Activated CD8-positive, alpha-beta memory T cell treated with anti-CD3 and anti-CD28 coated beads for 48 hours (primary cell): ENCODE data around the gene LYPD4.
"Not testable (repeated sequence)": the region's sequence is repeated elsewhere in the genome, so short reads cannot be mapped to it uniquely, and the experiment has no call there.

ENCODE experiments used
- DNase-seq, 3 experiments: peaks; one replicate each; pipeline ENCODE4 v3.0.0-alpha.2; 2020; ENCODE audit warnings: low read depth in 2 of 3, low spot score in 2 of 3

The LYPD4 gene

GRCh38 chr19:41875973-41876372 is 31.5 kb upstream of the LYPD4 start:
- DNase-seq = not testable (repeated sequence)

- no peak for DNase-seq
Observed at GRCh38 chr19:41872775-41873647, 28.5 kb upstream of the LYPD4 start.

- DNase-seq = no peak
Observed at GRCh38 chr19:41872384-41872774, 27.9 kb upstream of the LYPD4 start.

GRCh38 chr19:41871573-41872383 is 27.3 kb upstream of the LYPD4 start:
- peak in 1 of 3 experiments; percentile 59 for DNase-seq

- DNase-seq = no peak
Observed at GRCh38 chr19:41870401-41870873, 26.0 kb upstream of the LYPD4 start.

GRCh38 chr19:41869374-41869955 is 25.0 kb upstream of the LYPD4 start:
- DNase-seq = no peak

GRCh38 chr19:41868989-41869300 is 24.5 kb upstream of the LYPD4 start:
- DNase-seq = no peak

- no peak for DNase-seq
Observed at GRCh38 chr19:41868120-41868988, 23.9 kb upstream of the LYPD4 start.

GRCh38 chr19:41866284-41866683 is 21.8 kb upstream of the LYPD4 start:
- no peak for DNase-seq

- DNase-seq = no peak
Observed at GRCh38 chr19:41864374-41864773, 19.9 kb upstream of the LYPD4 start.

- no peak for DNase-seq
Observed at GRCh38 chr19:41863209-41863931, 18.9 kb upstream of the LYPD4 start.

- no peak for DNase-seq
Observed at GRCh38 chr19:41862445-41862986, 18.0 kb upstream of the LYPD4 start.

GRCh38 chr19:41861846-41862245 is 17.4 kb upstream of the LYPD4 start:
- no peak for DNase-seq

GRCh38 chr19:41861116-41861768 is 16.8 kb upstream of the LYPD4 start:
- DNase-seq = no peak

GRCh38 chr19:41860419-41861115 is 16.1 kb upstream of the LYPD4 start:
- DNase-seq = no peak

GRCh38 chr19:41859618-41860418 is 15.3 kb upstream of the LYPD4 start, which contains the start of gene RPS19:
Gene RPS19 (plus strand): TSS chr19:41860255. CDS start chr19:41860775, 520 bp downstream.
- DNase-seq = peak; percentile 94 to 99 (median 96)

- DNase-seq = no peak
Observed at GRCh38 chr19:41859213-41859617, 14.7 kb upstream of the LYPD4 start.

GRCh38 chr19:41853768-41854167 is 9.3 kb upstream of the LYPD4 start:
- no peak for DNase-seq
